PC-3 (cell line): Measurements from ENCODE around the gene IRX1.

ENCODE experiments used
- EZH2 ChIP-seq: fragments of 300-600 bp; sonication (generic); IDR thresholded peaks from one replicate; pipeline ENCODE4 v1.6.1; 2017; ENCODE audit warnings: antibody characterized with exemption, mild to moderate bottlenecking, low read length; ENCODE audit not compliant: unreplicated experiment
- EZH2phosphoT487 ChIP-seq: fragments of 300-600 bp; sonication (generic); IDR thresholded peaks from 2 replicates; pipeline ENCODE4 v1.6.1; 2018; ENCODE audit warnings: mild to moderate bottlenecking, antibody characterized with exemption, low read length, borderline replicate concordance

DNA sequence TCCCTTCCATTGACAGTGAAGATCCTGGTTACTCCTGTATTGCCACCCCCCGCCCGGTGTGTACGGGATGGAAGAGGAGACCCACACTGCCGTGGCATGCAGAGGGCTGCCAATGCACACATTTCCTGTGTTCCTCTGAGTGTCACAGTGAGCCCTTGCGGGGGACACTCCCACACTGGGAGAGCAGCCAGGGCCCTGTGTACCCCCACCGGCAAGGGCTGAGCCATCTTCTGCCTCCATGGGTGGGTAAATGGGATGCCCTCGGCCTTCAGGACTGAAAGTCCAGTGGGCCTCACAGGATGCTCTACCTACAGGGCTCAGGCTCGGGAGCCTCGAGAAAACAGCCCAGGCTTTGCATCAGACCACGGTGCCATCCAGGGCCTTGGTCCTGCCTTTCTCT, 18.1 kb downstream of the IRX1 start:
- no peak for TF ChIP-seq EZH2
- TF ChIP-seq EZH2phosphoT487: no peak
